ENCODE data around the gene CCDC60.

Gene CCDC60

DNA sequence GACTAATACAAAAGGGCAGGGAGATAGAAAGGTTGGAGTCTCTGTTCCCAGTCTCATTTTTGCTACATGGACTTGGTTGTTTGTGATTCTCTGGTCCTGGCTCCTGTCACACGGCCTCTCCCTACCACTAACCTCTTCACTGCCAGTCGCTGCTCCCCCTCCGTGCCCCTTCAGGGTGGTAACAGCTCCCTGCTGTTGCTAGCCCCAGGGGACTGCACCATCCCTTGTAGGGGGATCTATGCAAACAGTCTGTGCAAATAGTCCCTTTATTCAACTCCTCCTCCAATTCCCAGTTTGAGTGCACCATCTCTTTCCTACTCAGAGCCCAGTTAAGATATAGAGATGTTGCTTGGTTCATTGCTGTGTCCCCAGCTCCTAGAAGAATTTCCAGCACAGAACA lies 51.1 kb downstream of the CCDC60 start:
- DNase-seq (ENCODE audit: low read depth) = no peak

DNA sequence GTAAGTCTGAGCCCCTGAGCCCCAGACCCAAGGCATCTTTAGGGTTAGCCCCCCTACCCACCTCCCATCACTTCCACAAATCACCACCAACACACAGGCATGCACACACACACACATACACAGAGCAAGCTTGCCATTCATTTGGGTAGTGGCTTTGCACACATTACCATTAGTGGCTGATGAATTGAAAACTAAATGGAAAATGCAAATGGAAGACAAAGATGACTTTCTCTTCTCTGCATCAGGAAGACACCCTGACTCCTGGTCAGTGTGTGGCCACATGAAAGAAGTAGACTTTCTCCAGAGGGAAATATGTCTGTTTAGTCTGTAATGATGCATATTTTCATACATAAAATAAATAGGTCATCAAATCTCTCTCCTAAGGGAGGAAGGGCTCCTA lies 55.2 kb downstream of the CCDC60 start:
- no peak for DNase-seq (ENCODE audit: low read depth)

DNA sequence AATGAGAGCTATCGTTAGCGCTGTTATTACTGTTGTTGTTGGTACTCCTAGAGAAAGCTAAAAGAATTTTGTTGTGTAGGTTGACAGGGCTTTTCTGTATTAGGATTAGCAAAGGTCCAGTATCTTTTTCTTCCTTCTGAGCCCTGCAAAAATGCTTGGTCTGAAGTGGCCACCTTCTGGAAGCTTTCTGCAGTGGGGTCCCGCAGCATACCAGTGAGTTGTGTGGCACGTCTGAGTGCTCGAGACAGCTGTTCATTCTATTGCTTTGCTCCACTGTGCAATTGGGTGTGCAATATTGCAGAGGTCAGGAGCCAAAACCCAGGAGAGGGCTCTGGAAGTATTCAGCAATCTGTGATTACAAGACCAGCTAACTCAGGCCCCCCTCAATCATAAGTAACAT lies 57.1 kb downstream of the CCDC60 start:
- no peak for DNase-seq (ENCODE audit: low read depth)

GRCh38 chr12:119393677-119394076 lies 59.1 kb downstream of the CCDC60 start:
- no peak for DNase-seq (ENCODE audit: low read depth)

GRCh38 chr12:119397540-119397939 lies 63.0 kb downstream of the CCDC60 start:
- DNase-seq (ENCODE audit: low read depth) = no peak

- DNase-seq (ENCODE audit: low read depth) = no peak
Observed at GRCh38 chr12:119398190-119398589, 63.7 kb downstream of the CCDC60 start.

- no peak for DNase-seq (ENCODE audit: low read depth)
Observed at GRCh38 chr12:119399301-119399700, 64.8 kb downstream of the CCDC60 start.

DNA sequence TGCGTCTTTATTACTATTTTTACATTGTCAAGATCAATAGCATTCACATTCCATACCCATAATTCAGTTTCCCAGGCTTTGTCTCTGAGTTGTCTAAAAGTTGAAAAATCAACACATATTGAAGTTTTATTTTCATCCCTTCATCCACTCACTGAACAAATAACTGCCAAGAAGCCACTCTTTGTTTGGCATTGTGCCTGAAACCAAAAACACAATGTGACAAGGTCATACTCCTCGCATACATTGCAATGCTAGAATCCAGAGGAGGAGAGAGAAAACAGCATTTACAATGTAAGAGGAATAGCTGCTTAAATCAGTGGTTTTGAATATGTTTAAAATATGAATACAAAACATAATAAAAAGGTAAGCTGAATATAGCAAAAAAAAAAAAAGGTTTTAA lies 71.8 kb downstream of the CCDC60 start:
- DNase-seq (ENCODE audit: low read depth) = no peak

DNA sequence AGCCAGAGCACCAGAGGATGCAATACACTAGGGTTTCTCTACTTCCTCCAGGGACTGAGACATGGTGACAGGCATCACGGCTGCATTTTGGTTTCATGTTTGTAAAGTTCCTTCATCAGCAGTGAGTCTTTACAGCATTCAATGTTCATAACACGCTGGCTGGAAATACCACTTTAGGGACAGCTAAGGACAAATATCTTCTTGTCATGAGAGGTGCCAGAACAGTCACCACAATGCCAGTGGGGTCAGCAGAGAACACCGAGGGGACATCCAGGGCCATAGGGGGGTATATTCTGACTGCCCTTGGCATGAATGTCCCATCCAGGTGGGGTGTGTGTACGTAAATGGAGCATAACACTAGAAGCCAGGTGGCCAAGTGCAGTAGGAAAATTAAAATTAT lies 72.3 kb downstream of the CCDC60 start:
- no peak for DNase-seq (ENCODE audit: low read depth)

DNA sequence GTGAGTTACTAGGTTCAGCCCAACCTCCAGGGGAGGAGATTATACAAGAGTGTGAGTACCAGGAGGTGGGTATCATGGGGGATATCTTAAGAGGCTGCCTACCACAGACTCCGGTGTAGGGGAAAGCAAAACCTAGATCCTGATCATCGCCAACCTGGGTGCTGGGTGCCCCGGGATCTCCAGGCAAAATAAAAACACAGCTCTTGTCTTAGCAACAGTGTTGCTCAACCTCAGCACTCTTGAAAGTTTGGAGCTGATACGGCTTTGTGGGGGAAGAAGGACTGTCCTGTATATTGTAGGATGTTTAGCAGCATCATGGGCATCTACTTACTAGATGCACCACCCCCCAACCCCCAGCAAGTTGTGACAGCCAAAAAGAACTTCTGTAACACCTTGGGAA lies 74.5 kb downstream of the CCDC60 start:
- no peak for DNase-seq (ENCODE audit: low read depth)

- DNase-seq (ENCODE audit: low read depth) = no peak
Observed at GRCh38 chr12:119410396-119410795, 75.9 kb downstream of the CCDC60 start.

GRCh38 chr12:119412306-119412705 lies 77.8 kb downstream of the CCDC60 start:
- no peak for DNase-seq (ENCODE audit: low read depth)

GRCh38 chr12:119412811-119413794 lies 78.6 kb downstream of the CCDC60 start:
- no peak for DNase-seq (ENCODE audit: low read depth)

DNA sequence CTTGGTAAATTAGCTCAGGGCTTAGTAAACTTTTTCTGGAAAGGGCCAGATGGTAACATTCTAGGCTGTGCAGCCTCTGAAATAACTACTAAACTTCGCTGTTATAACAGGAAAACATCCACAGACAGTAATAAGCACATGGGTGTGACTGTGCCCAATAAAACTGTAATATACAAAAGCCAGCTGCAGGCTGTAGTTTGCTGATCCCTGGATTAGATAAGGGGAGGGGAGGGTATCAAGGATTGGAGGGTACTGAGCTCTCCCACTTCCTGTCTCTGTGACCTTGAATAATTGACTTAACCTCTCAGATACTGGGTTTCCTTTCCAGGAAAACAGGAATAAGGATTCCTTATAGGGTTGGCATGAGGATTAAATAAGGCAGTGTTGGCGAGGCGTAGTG lies 81.2 kb downstream of the CCDC60 start:
- DNase-seq (ENCODE audit: low read depth) = no peak

DNA sequence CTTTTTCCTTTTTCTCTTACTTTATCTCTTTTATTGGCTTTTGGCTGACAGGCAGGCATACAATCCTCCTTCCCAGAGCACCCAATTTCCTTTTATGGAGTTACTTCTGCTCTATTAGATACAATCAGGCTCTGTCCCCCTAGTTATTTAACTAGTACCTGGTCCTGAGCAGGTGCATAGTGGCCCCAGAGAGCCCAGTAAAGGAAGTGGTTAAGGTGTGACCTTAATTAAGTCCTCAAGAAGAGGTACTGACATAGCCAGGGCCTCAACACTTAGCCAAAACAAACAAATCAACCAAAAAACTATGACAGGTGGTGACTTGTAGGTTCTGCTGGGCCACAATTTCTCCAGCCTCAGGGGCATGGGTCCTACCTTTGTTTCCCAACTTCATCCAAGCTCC lies 82.9 kb downstream of the CCDC60 start:
- DNase-seq (ENCODE audit: low read depth) = no peak

DNA sequence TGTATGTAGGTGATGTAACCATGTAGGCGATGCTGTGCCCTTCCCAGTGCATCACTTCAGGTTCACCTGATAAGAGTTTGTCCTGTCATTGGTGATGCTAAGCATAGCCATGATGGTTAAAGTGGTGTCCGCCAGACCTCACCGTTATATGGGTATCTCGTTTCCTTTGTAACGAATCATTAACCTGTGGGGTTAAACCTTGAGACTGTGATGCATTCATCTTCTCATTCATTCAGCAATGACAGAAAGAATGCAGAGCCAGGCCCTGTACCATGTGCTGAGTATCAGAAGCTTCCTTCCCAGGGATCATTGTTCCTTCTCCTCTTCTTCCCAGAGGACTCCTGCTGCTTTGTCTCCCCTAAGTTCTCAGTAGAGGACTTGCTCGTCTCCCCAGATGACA lies 84.9 kb downstream of the CCDC60 start:
- DNase-seq (ENCODE audit: low read depth) = no peak

DNA sequence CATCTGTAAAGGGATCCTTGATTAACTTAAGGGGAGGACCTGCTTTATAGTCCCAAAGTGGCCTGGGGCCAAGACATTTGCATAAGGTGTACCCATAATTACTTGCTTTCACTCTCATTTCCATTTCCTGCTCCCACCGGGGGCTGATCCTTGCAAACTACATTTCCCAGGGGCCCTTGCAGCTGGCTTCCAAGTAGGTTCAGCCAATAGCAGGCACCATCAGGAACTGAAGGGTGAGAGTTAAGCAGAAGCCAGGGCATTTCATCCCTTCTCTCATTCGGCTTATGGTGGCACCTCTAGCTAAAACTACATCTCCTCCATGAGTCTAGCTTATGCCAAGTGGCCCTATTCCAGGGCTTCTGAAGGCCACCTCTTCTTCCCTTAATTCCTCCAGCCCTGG lies 88.8 kb downstream of the CCDC60 start:
- DNase-seq (ENCODE audit: low read depth) = no peak

- DNase-seq (ENCODE audit: low read depth) = no peak
Observed at GRCh38 chr12:119425623-119426022, 91.1 kb downstream of the CCDC60 start.

DNA sequence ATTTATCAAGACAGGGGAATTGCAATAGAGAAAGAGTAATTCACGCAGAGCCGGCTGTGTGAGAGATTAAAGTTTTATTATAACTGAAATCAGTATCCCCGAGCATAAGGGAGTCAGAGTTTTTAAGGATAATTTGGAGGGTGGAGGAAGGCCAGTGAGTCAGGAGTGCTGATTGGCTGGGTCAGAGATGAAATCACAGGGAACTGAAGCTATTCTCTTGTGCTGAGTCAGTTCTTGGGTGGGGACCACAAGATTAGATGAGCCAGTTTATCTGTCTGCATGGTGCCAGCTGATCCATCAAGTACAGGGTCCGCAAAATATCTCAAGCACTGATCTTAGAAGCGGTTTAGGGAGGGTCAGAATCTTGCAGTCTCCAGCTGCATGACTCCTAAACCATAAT lies 96.6 kb downstream of the CCDC60 start:
- DNase-seq (ENCODE audit: low read depth) = no peak

GRCh38 chr12:119432949-119433348 lies 98.4 kb downstream of the CCDC60 start:
- DNase-seq (ENCODE audit: low read depth) = no peak

DNA sequence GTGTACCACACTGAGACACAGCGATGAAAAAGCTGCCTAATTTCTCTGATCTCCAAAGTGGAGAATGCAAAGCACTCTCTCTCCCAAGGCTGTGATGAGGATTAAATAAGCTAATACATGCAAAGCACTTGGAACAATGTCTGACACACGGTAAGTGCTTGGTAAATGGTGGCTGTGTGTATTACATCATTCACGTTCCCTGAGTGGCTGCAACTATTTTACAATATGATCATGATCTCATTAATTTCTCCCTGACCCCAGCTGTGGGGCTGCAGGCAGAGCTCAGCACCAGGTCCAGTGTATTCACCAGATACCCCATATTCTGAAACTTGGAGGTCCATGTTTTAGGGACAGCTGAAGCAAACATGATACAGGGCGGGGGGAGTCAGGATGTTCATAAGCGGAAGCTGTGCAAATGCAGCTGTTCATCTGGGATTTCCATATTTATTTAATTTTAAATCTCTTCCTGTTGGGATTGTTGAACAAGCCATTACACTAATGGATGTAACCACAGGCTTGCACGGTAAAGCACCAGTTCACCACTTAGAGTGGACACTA lies 106.4 kb downstream of the CCDC60 start:
- DNase-seq (ENCODE audit: low read depth) = no peak

DNA sequence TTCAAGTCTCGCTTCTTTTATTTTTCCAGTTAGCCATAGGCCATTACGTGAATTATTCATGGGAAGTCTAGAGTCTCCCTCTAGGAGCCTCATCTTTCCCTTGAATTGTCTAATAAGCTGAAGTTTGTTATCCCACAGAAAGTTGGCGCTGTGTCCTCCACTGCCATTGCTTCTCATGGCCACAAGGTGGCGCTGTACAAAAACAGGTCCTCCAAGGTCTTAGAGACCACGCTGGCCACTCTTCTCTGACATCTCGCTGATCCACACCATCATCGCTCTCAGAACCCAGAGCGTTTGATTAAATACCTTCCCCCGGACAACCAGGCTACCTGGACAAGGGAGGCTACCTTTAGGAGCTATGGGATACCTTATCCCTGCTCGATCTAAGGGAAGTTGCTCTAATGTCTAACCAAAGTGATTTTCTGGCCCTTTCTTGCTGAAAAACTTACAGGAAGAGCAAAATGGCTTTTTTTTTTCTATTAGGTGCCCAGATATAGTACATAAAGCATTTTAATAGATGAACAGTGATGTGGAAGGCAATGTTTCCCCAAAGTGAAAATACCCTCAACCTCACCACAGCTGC lies 110.0 kb downstream of the CCDC60 start:
- DNase-seq (ENCODE audit: low read depth) = peak; percentile 16

DNA sequence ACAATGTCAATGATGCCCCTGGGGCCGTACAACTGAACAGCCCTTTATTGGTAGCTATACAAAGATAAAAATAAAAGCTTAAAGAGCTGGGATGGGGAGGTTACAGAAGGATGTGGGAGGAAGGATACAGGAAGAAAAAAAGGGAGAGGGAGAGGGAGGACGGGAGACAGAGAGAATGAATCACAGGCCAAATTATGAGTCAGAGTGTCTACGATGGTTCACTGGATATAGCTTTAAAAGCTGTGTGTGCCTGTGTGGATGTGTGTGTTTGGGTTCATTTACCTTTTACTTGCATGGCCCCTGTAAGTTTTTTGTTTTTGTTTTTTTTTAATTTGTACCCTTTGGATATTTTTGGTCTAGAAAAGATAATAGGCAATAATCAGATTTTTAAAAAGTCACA lies 111.9 kb downstream of the CCDC60 start:
- DNase-seq (ENCODE audit: low read depth) = no peak
